Esophagus muscularis mucosa (tissue), 4 donors: Measurements from ENCODE around the gene FBXW11. TPM values are rescaled to one million over a fixed set of nuclear protein-coding genes. Genes with fewer than 3 reads are reported as not detected.

ENCODE experiments used
- DNase-seq: peaks from one replicate; pipeline ENCODE4 v3.0.0-alpha.2; 2017; ENCODE audit errors: extremely low spot score
- H3K27ac ChIP-seq, 4 donors: fragments of 200-600 bp; sonication (generic); replicated peaks in 1 of 4; 1 replicate in 3 of 4; 2 replicates in 1 of 4; pipeline ENCODE4 v1.5.1; 2016 to 2019; ENCODE audit warnings: mild to moderate bottlenecking in 1 of 4
- H3K27me3 ChIP-seq, 4 donors: fragments of 200-600 bp; sonication (generic); one replicate each; pipeline versions ENCODE4 v1.5.1 to v1.6.0; 2016 to 2019
- H3K36me3 ChIP-seq, 4 donors: fragments of 200-600 bp; sonication (generic); one replicate each; pipeline ENCODE4 v1.5.1; 2016 to 2019
- H3K4me1 ChIP-seq, 4 donors: fragments of 200-600 bp; sonication (generic); one replicate each; pipeline ENCODE4 v1.5.1; 2016 to 2019
- H3K4me3 ChIP-seq, 4 donors: fragments of 200-600 bp; sonication (generic); 1 replicate in 2 of 4; 2 replicates in 2 of 4; pipeline ENCODE4 v1.5.1; 2016 to 2019; ENCODE audit warnings: mild to moderate bottlenecking in 4 of 4, moderate library complexity in 1 of 4
- H3K9me3 ChIP-seq, 4 donors: fragments of 200-600 bp; sonication (generic); 1 replicate in 3 of 4; 2 replicates in 1 of 4; pipeline ENCODE4 v1.5.1; 2016 to 2019
- CTCF ChIP-seq, 3 experiments: fragments of 200-600 bp in 2 of 3; fragments of 450-650 bp in 1 of 3; sonication (generic) in 2 of 3; IDR thresholded peaks; one replicate each; pipeline ENCODE4 v1.5.1; 2017 to 2019; ENCODE audit warnings: antibody characterized with exemption in 3 of 3, mild to moderate bottlenecking in 2 of 3, moderate library complexity in 1 of 3
- EP300 ChIP-seq: sonication (generic); formaldehyde crosslinking; IDR thresholded peaks from one replicate; pipeline ENCODE4 v1.6.1; 2017; ENCODE audit warnings: antibody characterized with exemption
- POLR2A ChIP-seq: fragments of 450-650 bp; IDR thresholded peaks from one replicate; pipeline ENCODE4 v1.6.1; 2017; ENCODE audit warnings: antibody characterized with exemption, moderate library complexity, mild to moderate bottlenecking, low read depth
- POLR2AphosphoS5 ChIP-seq, 2 donors: sonication (generic); formaldehyde crosslinking; IDR thresholded peaks; one replicate each; pipeline ENCODE4 v1.6.1; 2017; ENCODE audit warnings: antibody characterized with exemption in 2 of 2
- WGBS: methylation state at CpG from one replicate; pipeline ENCODE4 v1.1.5; 2018; 5-methylcytosine and 5-hydroxymethylcytosine counted together
- intact Hi-C: fragments of 100-400 bp; cut with DNase I; formaldehyde crosslinking; loops from one replicate; pipeline ENCODE4 v1.15.1; 2023
- total RNA-seq, 4 donors: library from RNA; depleted of rRNA; stranded (reverse); fragments of >200 nt; gene quantifications; one replicate each; pipeline versions ENCODE4 v1.1.0 to v1.2.1, GENCODE V29; 2016

The FBXW11 gene
- total RNA-seq, 4 donors from 2014 or later = 60.8 to 75.6 (median 66.3) TPM

GRCh38 chr5:171834461-171834860, 172.0 kb downstream of the FBXW11 start:
- 84% methylated on average over 2 of the region's 2 CpGs for WGBS
- intact Hi-C loops = no loop called here
- DNase-seq = no peak
- H3K27ac ChIP-seq = no peak overlapping the region
- peaks cover 0 to 15% (median 12%) of the 10 kb centered on the region in 4 donors for H3K9me3 ChIP-seq
- no peaks in the 10 kb centered on the region for H3K36me3 ChIP-seq
- H3K4me3 ChIP-seq = no peak overlapping the region
- no peaks in the 10 kb centered on the region for H3K4me1 ChIP-seq
- TF ChIP-seq POLR2AphosphoS5 (IDR thresholded peaks at IDR 0.05) (no peak), EP300 (no peak), CTCF (IDR thresholded peaks at IDR 0.05) (no peak)
- H3K27me3 ChIP-seq = no peaks in the 10 kb centered on the region

- H3K27me3 ChIP-seq = no peaks in the 10 kb centered on the region
- no peaks in the 10 kb centered on the region for H3K4me1 ChIP-seq
- peaks cover 0 to 17% (median 13%) of the 10 kb centered on the region in 4 donors for H3K9me3 ChIP-seq
- H3K4me3 ChIP-seq = no peak overlapping the region
- intact Hi-C loops = no loop called here
- no peak for TF ChIP-seq CTCF (IDR thresholded peaks at IDR 0.05)
- no peak for TF ChIP-seq EP300
- TF ChIP-seq POLR2AphosphoS5 (IDR thresholded peaks at IDR 0.05) = no peak
- WGBS = 88% methylated on average over 2 of the region's 2 CpGs
- DNase-seq = no peak
- no peaks in the 10 kb centered on the region for H3K36me3 ChIP-seq
- no peak overlapping the region for H3K27ac ChIP-seq
Observed at GRCh38 chr5:171832775-171833174, 173.7 kb downstream of the FBXW11 start.

DNA sequence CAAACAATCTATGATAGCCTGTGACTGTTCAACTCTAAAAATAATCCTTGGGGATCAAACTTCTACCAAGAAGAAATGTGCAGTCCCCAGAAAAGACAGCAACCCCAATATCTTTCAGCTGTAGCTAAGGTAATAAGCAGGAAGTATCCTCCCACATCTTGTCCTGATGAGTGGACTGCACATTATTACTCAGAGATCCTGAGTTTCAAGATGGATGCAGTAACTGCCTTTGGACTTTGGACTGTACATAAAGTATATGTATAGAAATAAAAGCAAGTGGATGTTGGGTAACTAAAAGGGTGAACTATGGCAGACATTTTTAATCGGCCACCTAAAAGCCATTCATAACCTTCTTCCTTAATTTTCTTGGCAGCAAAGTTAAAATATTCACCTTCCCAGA, 175.8 kb downstream of the FBXW11 start:
- no peaks in the 10 kb centered on the region for H3K27me3 ChIP-seq
- intact Hi-C loops = no loop called here
- WGBS = 71% methylated on average over 1 of the region's 1 CpG
- peaks cover 0 to 17% (median 13%) of the 10 kb centered on the region in 4 donors for H3K9me3 ChIP-seq
- no peaks in the 10 kb centered on the region for H3K36me3 ChIP-seq
- no peak overlapping the region for H3K4me3 ChIP-seq
- no peak for DNase-seq
- no peaks in the 10 kb centered on the region for H3K4me1 ChIP-seq
- TF ChIP-seq POLR2A (no peak), EP300 (no peak), POLR2AphosphoS5 (IDR thresholded peaks at IDR 0.05) (no peak), CTCF (IDR thresholded peaks at IDR 0.05) (no peak)
- no peak overlapping the region for H3K27ac ChIP-seq

- H3K4me1 ChIP-seq = no peaks in the 10 kb centered on the region
- intact Hi-C loops = no loop called here
- no peak overlapping the region for H3K4me3 ChIP-seq
- no peak overlapping the region for H3K27ac ChIP-seq
- H3K9me3 ChIP-seq = peaks cover 0 to 4% (median 0%) of the 10 kb centered on the region in 4 donors
- no peaks in the 10 kb centered on the region for H3K36me3 ChIP-seq
- H3K27me3 ChIP-seq = no peaks in the 10 kb centered on the region
- WGBS = 97% methylated on average over 9 of the region's 9 CpGs
- TF ChIP-seq POLR2AphosphoS5 (IDR thresholded peaks at IDR 0.05) (no peak), EP300 (no peak), CTCF (IDR thresholded peaks at IDR 0.05) (no peak), POLR2A (no peak)
- no peak for DNase-seq
Observed at GRCh38 chr5:171827162-171827561, 179.3 kb downstream of the FBXW11 start.

GRCh38 chr5:171826132-171826531, 180.3 kb downstream of the FBXW11 start:
- Histone ChIP-seq H3K36me3 (no peaks in the 10 kb centered on the region), H3K9me3 (peaks cover 0 to 4% (median 0%) of the 10 kb centered on the region in 4 donors), H3K27ac (no peak overlapping the region), H3K27me3 (peaks cover 0 to 4% (median 0%) of the 10 kb centered on the region in 4 donors), H3K4me1 (no peaks in the 10 kb centered on the region), H3K4me3 (no peak overlapping the region)
- TF ChIP-seq EP300 (no peak), POLR2AphosphoS5 (IDR thresholded peaks at IDR 0.05) (no peak), CTCF (IDR thresholded peaks at IDR 0.05) (no peak), POLR2A (no peak)
- WGBS = 58% methylated on average over 5 of the region's 5 CpGs
- intact Hi-C loops = no loop called here
- no peak for DNase-seq
